ENCODE measurements around the gene STOX2. TPM values are rescaled to one million over a fixed set of nuclear protein-coding genes. Genes with fewer than 3 reads are reported as not detected.
A peak's percentile ranks its signal among the peaks of the same experiment; 100 is the strongest.
"Not testable (repeated sequence)": the region's sequence is repeated elsewhere in the genome, so short reads cannot be mapped to it uniquely, and the experiment has no call there.

The STOX2 gene
- polyA plus RNA-seq, 12 donors, result 4.8 to 12.6 (median 5.7) TPM; not detected in 1

GRCh38 chr4:184019076-184019475 is 114.0 kb downstream of the STOX2 start:
- peak; percentile 69 for DNase-seq

GRCh38 chr4:184019667-184020623 is 114.8 kb downstream of the STOX2 start:
- DNase-seq, result no peak

- DNase-seq, result no peak
Observed at GRCh38 chr4:184021389-184021788, 116.3 kb downstream of the STOX2 start.

DNA sequence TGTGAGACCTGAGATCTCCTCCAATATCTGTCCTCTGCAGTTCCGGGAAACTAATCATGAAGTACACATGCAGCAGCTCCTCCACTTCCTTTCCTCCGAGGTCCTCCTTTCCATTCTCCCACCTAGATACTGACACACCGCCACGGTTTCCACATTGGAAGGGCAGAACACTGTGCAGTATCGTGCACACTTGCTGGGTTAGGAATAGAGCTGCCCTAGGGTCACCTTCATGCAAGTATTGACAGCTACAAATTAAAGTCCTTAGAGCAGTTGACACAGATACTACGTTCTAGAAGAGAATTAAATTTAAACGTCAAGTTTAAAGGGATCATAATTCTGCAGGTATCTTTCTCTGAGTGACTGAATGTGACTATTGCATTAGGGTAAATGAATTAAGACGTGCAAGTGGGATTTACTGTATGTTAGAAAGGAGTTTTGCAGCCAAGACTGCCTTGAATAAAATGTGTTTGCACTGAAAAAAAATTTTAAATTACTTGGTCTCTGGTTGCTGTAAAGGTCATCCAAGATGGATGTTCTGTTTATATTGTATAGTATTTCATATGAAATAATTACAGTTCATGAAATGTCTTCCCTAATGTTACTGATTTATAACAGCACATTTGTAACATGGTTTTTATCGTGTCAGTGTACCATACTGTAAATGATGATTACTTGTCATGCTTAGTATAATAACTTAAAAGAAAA is 117.7 kb downstream of the STOX2 start:
- DNase-seq, result no peak

- no peak for DNase-seq
Observed at GRCh38 chr4:184024637-184025036, 119.5 kb downstream of the STOX2 start.

DNA sequence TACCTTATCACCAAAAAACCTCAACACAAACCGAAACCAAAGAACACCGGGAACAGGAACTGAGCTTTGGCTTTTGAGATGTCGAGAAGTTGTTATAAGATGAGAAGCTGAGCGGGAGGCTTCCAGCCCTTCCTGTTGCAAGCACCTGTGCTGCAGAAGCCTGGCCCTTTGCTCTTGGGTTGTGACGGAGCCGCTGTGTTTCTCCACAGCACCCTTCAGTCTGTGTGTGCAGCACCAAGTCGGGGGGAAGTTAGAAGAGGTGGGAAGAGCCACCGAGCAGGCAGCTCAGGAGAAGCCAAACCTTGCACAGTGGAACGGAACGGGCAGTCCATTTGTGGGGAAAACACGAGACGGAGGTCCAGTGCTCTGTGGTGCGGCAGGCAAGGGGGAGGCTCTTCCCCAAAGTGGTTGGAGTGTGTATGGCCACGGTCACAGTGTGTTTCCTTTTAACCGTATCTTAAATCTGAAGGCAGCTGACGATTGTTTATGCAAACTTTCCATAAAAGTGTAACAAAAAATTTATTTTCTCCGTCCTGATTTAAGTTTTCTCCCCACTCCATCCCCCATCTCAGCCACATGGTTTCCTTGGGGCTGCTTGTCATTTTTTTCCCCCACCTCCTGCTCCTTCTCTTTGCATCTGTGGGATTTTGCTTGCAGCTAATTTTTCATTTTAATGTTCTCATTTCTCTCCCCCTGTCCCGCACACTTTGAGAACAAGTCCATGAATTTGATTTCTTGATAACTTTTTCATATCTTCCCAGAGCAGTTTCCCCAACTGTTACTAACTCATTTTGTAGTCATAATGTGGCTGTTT is 123.7 kb downstream of the STOX2 start:
- no peak for DNase-seq

- no peak for DNase-seq
Observed at GRCh38 chr4:184030036-184030435, 124.9 kb downstream of the STOX2 start.

GRCh38 chr4:184030764-184031163 is 125.7 kb downstream of the STOX2 start:
- no peak for DNase-seq

- no peak for DNase-seq
Observed at GRCh38 chr4:184032091-184032490, 127.0 kb downstream of the STOX2 start.

DNA sequence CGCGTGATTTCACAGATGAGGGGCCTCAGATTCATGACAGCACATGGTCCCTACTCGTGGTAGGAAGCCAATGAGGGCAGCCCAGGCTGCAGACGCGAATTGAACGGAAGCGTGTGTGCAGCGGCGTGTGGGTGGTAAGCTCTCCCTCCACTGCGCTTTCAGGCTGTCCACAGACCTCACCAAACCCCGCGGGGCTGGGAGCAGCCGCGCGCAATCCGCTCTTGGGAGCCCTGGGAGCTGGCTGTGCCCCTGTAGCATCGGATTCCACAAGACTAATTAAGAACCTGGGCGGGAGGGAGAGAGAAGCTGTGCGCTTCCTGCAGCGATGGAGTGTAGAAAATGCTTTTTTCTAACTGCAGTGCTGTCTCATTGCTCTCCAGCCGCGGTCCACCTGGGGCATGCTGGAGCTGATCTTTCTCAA is 134.9 kb downstream of the STOX2 start:
- DNase-seq, result no peak

DNA sequence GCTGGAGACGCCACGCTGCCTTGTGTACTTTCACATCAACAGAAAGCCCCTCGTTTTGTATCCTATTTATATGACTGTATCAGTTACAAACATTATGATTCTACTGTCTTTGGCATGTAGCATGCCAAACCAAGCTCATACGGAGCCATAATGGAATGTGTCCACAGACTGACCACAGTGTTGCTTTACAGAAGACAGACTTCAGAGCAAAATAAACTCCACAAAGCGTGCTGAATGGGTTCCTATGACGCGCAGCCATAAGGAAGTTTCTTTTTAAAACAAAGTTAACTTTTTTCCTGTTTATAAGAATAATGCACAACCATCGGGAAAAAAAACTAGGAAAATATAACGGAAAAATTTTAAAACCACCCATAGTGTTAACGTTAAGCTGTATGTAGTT is 136.0 kb downstream of the STOX2 start:
- no peak for DNase-seq

GRCh38 chr4:184046148-184046547 is 141.0 kb downstream of the STOX2 start:
- DNase-seq, result no peak

DNA sequence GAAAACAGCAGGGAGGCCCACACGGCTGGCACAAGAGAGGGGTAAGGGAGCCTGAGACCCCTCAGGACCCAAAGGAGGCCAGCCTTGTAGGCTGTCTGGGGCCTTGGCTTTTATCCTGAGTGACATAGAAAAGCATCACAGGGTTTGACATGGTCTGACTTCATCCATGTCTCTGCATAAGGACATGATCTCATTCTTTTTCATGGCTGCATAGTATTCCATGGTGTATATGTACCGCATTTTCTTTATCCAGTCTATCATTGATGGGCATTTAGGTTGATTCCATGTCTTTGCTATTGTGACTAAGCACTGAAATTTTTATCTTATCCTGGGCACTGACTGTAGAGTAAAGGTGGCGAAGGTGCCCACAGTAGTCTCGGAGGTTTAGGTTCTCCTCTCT is 146.2 kb downstream of the STOX2 start:
- not testable (repeated sequence) for DNase-seq

DNA sequence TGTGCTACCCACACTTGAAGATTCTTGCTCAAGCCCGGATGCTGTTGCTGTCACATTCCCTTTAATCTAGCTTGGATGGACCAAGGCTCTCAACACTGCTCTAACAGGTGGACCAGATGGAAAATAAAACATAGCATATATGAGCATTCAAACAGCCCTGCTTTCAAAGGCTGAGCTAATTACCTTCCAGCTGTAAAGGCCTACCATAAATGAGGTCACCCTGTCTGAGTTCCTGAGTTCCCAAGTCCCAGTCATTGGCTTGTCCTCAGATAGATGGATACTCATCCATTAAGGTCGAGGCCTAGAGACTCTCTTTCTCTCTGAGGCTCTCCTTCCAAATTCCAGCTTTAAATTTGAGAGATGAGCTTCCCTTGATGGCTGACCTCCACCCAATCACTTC is 147.5 kb downstream of the STOX2 start:
- DNase-seq, result no peak

DNA sequence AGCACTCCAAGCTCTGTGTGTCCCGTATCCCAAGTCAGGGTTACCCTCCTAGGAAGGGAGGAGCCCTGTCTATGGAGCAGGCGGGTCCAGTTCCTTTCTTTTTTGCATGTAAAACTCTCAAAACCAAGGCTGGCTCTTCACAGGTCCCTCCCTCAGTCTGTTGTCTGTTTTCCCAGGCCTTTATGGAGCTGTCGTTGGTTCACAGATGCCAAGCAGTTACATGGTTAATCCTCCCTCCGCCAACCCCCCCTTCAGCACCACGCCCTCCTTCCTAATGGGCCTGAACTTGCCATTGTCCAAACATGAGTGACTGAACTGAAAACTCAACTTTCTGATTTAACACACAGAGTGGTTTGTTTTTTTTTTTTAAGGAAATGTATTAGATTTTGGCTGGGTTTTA is 148.3 kb downstream of the STOX2 start:
- no peak for DNase-seq

GRCh38 chr4:184056877-184057276 is 151.8 kb downstream of the STOX2 start:
- no peak for DNase-seq

- no peak for DNase-seq
Observed at GRCh38 chr4:184058026-184058425, 152.9 kb downstream of the STOX2 start.

GRCh38 chr4:184059099-184059498 is 154.0 kb downstream of the STOX2 start:
- no peak for DNase-seq

GRCh38 chr4:184061582-184061981 is 156.5 kb downstream of the STOX2 start:
- DNase-seq, result no peak

DNA sequence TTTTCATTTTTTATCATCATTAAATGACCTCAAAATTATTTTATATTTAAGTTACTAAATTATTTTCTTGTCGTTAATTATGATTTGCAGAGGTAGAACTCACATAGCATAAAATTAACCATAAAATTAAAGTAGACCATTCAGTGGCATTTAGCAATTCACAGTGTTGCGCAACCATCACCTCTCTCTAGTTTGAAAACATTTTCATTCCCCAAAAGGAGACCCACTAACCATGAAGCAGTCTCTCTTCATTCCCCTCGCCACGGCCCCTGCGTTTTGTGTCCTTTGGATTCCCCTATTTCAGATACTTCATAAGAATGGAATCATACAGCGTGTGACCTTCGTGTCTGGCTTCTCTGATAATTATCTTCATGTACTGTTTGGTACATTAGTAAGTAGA is 157.7 kb downstream of the STOX2 start:
- DNase-seq, result no peak

- no peak for DNase-seq
Observed at GRCh38 chr4:184064877-184065276, 159.8 kb downstream of the STOX2 start.
